Measurements from ENCODE around the gene NTMT2.

GRCh38 chr1:170131450-170131849, 14.3 kb upstream of the NTMT2 start:
- TF ChIP-seq BHLHE40 (IDR thresholded peaks at IDR 0.05; ENCODE audit: borderline replicate concordance) (no peak), FOXA1 (IDR thresholded peaks at IDR 0.05) (no peak), FOXK2 (IDR thresholded peaks at IDR 0.05) (no peak), SP1 (IDR thresholded peaks at IDR 0.05) (no peak), ZNF384 (IDR thresholded peaks at IDR 0.05) (no peak), HDGF (IDR thresholded peaks at IDR 0.05; ENCODE audit: borderline replicate concordance) (no peak), TARDBP (IDR thresholded peaks at IDR 0.05) (no peak), LEF1 (IDR thresholded peaks at IDR 0.05; ENCODE audit: borderline replicate concordance) (no peak), ELF4 (IDR thresholded peaks at IDR 0.05) (no peak), FOXM1 (IDR thresholded peaks at IDR 0.05; ENCODE audit: borderline replicate concordance) (no peak)

Measured in HEK293T (cell line).